GM19467 (cell line): Measurements from ENCODE around the gene PAQR7.
"Not testable (repeated sequence)": the region's sequence is repeated elsewhere in the genome, so short reads cannot be mapped to it uniquely, and the experiment has no call there.

Source experiments
- ATAC-seq: cut with Tn5 transposase; IDR thresholded peaks from one replicate; pipeline ENCODE4 v1.9.1; 2021; ENCODE audit warnings: mild to moderate bottlenecking, moderate library complexity; ENCODE audit not compliant: unreplicated experiment

Gene PAQR7

DNA sequence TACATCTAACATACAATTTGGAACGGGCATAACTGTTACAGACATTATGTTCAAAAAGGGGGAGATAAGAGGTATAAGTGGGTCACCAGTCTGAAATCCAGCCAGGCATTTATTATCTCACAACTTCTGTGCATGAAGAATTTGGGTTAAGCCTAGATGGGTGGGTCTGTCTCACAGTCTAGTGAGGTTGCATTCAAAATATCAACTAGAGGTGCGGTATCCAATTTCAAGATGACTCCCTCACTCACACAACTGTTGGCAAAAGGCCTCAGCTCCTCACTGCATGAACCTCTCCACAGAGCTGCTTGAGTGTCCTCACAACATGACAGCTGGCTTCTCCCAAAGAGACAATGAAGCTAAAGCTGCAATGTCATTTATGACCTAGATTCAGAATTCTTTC is 21.0 kb downstream of the PAQR7 start:
- no peak for ATAC-seq

DNA sequence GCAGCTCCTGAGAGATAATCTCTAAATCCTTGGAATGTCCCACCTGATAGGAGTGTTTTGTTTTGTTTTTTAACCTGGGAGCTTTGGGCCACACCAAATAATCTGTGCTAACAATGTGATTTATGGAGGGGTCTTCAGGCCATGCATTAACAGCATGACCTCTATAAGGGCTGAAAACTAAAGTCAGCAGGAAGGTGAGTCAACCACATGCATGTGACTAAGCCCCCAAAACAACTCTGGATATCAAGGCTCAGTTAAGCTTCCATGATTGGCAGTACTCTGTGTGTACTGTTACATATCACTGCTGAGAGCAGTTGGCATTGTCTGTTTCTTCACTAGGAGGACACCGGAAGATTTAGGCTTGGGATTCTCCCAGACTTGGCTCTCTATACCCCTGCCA is 27.0 kb downstream of the PAQR7 start:
- ATAC-seq, result no peak

DNA sequence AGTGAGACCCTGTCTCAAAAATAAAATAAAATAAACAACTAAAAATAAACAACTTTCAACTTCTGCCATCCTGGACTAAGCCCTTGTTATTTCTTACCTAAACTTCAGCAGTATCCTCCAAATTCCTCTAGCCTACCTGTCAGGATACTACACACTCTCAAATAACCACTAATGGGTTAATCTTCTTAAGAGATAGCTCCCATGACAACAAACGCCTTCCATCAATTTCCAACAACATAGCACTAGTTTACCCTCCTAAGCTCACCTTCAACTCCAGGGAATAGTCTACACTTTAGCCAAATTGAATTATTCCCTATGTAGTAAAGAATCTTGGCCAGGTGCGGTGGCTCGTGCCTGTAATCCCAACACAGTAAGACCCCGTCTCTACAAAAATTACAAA is 27.6 kb downstream of the PAQR7 start:
- no peak for ATAC-seq

DNA sequence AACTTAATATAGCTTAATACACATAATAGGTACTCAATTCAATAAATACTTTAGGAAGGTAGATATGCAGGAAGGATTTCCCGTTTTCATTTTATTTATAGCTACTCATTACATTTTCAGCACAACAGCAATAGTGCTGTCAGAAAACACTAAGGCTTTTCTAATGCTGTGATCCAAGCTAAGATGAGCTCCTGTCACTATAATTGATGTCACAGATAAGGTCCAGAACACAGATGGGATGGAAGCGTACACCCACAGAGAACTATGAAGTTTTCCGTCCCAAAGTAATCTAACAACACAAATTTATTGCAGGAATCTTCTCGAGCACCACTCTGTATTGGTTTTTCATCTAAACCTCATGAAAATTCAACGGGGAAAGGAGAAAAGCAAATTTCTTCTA is 29.8 kb downstream of the PAQR7 start:
- ATAC-seq, result no peak

DNA sequence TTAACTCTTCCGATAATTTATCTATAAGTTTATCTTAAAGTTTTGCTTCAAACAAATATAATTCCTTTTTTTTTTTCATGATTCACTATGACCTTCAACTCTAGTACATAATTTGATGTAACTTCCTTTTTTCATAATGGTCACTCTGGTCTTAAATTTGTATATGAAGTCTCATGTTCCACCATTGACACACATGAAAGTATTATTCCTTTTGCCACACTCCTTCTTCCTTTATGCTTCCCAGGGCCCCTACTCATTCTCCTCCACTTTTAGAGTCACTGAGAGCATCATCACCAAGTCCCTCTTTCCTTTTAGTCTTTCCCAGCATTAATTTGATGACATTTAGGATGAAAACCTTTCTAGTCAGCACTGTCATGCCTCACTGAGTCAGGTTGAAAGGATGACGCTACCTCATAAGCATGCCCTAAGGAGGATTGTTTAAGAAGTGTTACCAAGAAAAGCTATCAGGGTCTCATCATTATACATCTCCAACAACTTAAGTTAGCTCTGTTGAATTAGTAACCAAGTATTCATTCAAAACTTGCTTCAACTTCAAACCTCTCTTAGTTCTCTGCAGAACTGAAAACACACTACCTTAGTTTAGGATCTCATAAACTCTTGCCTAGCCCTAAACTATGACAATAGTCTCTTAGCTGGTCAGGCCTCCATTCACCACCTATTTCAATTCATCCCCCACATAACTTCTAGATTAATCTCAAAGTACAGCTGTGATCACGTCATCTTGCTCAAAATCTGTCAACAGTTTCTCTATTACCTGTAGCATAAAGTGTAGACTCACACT is 30.8 kb downstream of the PAQR7 start:
- no peak for ATAC-seq

DNA sequence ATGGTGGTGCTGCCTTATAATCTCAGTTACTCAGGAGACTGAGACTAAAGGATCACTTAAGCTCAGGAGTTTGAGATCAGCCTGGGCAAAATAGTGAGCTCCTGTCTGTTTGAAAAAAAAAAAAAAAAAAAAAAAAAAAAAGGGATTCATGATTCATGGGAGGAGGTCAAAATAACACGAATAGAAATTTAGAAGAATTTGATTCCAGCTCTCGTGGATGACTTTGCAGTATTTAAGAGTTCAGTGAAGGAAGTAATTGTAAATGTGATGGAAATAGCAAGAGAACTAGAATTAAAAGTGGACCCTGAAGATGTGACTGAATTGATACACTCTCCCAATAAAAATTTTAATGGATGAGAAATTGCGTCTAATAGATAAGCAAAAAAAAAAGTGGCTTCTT is 32.0 kb downstream of the PAQR7 start:
- ATAC-seq, result no peak

DNA sequence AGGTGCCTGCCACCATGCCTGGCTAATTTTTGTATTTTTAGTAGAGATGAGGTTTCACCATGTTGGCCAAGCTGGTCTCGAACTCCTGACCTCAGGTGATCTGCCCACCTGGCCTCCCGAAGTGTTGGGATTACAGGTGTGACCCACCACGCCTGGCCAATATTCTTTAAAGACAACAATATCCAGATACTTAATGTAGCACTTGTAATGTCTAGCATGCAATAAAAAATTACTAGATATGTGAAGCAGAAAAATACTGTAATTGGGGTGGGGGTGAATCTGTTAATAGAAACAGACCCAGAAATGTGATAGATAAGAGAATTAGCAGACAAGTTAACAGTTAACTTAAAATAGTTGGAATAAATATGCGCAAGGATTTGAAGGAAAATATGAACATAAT is 35.7 kb downstream of the PAQR7 start:
- ATAC-seq, result not testable (repeated sequence)

DNA sequence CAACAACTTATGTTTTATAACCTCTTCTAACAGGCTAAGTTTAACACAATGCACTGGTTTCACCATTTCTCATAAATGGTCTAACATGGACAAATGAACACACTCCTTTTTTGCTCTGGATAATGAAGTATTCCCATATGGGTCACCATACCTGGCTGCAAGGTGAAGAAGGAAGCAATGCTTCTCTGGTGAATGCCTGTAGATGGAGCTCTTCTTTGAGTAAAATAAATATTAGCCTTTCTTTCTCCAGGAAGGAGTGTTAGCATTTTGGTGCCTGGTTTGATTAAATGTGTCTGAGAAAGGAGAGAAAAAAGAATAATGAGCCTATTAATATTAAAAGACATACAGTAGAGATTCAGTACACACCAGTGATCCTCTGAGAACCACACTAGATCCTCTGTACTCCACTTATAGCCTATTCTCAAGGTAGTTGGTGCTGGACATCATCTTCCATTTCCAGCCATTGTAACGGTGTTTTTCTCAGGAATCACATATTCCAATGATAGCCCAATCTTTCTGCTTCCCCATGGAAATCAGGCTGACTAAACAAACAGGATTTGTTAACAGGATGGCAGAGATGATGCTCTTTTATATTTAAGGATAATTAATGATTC is 38.1 kb downstream of the PAQR7 start:
- no peak for ATAC-seq

DNA sequence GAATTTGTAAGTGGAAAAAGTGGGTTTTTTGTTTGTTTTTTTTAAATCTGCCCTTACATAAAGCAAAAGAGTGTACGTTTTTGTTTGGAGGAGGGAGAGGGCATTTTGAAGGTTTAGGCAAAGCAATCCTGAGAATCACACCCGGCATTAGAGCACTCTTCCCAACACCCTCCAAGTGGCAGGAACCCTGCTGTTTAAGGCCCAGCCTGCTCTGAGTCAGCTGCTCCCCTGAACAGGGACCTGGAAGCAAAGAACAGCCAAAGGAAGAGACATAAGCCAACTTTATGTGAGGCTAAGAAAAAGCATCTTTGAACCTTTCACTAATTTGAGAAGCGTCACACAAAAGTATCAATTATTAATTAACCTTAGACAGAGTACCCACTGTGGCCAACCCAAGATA is 38.8 kb downstream of the PAQR7 start:
- no peak for ATAC-seq

DNA sequence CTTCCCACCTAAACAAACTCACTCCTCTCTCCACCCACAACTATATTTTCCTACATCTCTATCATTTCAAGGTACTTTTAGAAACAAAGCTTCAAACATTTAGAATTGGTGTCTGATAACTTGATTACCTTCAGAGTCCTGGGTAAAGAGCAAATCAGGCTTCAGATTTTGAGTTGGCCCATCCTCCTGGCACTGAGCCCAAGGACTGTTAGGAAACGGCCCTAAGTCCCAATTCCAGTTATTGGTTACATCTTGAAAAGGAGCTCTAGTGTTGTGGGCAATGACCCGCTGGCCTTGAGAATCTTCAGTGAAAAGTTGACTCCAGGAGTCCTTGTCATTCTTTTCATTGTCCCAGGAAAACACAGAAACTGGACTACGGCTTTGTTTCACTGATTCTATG is 40.6 kb downstream of the PAQR7 start:
- no peak for ATAC-seq

DNA sequence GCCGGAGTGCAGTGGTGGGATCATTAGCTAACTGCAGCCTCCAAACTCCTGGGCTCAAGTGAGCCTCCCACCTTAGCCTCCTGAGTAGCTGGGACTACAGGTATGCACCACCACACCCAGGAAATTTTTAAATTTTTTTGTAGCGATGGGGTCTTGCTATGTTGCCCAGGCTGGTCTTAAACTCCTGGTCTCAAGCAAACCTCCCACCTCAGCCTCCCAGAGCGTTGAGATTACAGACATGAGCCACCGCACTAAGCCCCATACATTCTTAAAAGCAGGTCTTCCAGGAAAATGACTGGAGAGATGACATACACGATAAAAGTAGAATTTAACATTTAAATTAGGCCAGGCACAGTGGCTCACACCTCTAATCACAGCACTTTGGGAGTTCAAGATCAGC is 42.4 kb downstream of the PAQR7 start:
- ATAC-seq, result no peak

DNA sequence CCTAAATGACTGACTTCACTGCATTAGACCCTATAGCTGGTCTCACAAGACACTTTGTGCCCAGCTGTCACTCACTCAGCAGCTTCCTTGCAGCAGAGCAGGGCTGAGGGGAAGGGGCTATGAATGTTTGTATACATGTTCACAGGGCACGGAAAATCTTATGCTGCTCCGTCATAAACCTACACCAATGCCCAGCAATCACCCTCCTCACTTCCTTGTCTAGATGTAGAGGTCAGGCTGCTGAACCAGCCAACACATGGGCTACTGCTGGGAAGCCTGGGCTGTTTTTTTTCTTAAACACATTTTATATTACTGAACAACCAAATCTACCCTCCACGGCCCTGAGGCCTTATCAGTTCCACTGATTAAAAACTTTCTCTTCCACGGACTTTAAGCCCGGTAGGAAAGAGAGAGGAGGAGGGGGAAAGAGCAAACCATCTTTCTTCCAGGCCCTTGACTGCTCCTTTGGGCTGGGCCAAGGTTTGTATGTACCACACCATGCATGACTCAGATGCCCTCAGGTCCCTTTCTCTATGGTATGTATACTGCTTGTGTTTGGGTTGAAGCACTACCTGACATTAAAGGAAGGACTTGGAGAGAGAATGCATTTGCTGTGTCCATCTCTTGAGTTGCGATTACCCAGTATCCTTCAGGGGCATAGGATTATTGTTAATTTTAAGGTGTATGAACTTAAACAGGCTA is 43.0 kb downstream of the PAQR7 start:
- ATAC-seq, result no peak

DNA sequence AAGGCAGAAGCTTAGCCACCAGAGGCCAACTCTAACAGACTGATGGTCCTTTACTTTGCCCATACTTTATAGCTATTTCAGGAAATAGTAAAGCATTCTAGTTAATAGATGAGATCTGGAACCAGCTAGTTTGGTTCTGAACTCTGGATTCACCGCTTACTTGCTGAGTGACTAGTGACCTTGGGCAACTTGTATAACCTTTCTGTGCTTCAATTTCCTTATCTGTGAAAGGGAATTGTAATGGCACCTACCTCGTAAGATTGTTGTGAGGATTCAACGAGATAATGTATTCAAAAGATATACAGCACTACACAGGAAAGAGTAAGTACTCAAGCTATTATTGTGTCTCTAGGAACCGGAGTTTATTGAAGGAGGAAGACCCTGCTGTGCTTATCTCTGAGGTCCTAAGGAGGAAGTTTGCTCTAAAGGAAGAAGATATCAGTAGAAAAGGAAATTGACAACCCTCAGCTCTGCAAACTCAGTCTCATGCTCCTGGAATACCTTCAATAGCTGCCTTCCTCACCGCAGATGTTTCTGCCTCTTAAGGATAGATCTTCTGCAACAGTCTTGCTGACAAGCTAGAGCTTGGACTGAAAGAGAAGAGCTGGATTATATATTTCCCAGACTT is 43.8 kb downstream of the PAQR7 start:
- ATAC-seq, result no peak

DNA sequence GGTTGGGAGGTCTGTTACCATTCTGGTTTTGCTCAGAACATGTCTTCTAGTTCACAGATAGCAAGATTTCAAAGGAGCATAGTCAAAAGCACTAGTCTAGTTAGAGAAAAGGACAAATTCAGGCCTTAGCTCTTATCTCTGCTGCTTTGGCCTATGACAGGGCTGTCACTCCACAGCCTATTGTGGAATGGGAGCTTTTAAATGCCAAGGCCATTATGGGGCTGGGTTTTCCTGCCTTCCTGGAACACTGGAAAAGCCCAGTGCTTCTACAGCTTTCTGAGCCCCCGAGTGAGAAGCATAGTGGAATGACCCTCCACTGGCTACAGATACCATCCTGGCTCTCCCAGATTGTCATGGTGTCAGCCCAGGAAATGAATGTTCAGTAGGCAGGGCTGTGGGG is 46.5 kb downstream of the PAQR7 start:
- ATAC-seq, result no peak

DNA sequence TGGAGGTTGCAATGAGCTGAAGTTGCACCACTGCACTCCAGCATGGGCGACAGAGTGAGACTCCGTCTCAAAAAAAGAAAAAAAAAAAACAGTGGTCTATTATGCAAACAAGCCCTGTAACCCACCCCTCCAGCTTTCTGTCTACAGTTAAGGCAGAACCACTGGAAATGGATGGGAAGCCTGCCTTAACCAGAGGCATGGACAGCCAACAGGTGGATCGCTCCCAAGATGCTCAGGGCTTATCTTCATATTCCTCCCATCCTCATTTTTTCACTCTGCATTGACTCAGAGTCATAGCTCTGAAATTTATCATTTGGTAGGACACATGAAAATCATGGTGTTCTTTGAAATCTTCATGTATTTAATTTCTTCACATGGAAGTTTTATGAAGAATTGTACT is 47.0 kb downstream of the PAQR7 start:
- no peak for ATAC-seq

DNA sequence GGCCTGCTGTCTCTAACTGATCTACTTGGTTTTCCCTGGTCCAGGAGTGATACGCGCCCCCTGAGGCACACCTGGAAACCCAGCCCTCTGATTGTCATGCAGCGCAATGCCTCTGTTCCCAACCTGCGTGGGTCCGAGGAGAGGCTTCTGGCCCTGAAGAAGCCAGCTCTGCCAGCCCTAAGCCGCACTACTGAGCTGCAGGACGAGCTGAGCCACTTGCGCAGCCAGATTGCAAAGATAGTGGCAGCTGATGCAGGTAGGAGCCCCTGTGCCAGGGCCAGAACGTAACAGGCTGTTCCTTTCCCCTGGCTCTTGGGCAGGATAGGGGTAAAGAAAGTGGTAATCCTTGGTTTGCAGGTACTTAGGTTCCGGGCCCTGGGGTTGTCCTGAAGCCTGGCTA is 48.9 kb downstream of the PAQR7 start:
- no peak for ATAC-seq

DNA sequence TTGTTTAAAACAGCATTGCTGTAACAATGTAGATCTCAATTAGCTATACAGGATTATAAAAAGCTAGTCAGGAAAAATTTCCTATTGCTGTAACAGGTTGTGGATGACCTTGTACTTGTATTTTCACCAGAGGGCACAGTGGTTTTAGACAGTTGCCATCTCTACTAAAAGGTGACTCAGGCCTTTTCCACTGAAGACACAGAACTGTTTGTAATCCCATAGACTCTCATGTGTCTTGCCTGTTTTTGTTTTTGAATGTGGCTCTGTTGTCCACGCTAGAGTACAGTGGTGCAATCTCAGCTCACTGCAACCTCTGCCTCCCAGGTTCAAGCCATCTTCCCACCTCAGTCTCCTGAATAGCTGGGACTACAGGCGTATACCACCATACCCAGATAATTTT is 49.9 kb downstream of the PAQR7 start:
- no peak for ATAC-seq

DNA sequence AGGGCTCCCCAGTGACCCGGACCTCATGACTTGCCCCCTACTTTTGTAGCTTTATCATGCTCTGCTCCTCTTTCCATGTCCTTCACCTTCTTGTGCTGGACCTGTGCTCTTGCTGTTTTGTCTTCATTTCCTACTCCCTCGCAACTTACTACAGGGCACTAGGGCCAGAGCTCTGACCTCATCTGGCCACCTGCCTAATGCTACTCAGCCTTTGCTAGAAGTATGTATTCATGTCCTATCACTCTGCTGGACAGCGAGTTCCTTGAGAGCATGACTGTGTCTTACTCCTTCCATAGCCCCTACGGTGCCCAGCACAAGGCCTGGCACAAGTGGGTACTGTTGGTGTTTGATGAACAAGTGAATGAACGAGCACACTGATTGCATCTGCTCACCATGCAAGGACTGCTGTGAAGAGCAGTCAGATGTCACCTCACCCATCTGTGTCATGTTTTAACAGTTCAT is 53.8 kb downstream of the PAQR7 start:
- ATAC-seq, result no peak

DNA sequence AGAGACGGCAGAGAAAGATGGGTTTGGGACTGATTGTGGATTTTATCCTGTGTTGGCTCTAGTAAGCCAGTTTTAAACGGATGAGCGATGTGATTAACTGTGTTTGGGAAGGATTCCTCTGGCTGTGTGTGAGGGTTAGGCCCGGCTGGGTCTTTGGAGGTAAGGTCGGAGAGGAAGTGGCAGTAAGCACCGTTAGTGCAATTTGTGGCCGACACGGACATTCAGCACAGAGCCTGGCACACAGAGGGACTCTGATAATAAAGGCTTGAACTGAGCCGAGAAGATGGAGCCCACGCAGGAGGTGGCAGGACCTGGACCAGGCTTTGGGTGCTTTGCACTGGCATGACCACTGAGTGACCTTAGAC is 54.4 kb downstream of the PAQR7 start:
- ATAC-seq, result no peak

DNA sequence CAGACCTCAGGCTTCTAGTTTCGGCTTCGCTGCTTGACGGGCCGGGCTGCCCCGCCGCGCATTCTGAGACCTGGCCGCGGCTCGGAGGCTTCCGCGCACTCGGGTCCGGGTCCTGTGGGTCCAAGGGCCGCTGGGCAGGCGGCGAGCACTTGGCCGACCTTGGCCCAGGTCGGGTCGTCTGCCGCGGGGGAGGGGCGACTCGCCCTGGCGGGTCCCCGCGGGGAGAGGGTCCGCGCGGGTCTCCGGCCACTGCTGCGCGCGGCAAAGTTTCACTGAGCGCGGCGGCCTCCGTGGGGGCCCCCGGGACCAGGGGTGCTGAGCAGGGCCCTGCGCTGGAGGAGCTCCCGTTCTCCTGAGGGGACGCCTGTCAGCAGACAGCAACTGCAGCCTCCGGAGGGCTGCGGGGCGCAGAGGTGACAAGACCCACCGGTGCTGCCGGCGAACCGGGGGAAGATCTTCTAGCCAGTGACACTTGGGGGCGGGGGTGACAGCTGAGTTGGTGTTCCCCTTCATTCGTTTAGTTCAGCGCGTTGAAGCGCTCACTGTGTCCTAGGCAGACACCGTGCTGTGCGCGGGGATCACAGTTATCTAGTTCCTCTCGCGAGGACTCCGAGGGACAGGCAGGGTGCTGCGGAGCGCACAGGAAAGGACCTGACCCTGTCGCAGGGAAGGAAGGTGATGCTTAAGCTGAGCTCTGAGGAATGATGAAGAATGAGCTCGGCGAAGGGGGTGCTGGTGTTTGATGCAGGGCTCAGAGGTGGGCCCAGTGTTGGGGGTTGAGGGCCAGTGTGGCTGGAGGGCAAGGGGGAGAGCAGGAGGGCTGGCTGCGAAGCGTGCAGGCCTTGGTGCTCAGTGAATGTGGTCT is 55.0 kb downstream of the PAQR7 start:
- peak; percentile 38 for ATAC-seq
